Measurements from ENCODE around the gene RARRES2. TPM values are rescaled to one million over a fixed set of nuclear protein-coding genes. Genes with fewer than 3 reads are reported as not detected.

The RARRES2 gene
- total RNA-seq, 1 experiment from 2014 or later = 60.9 TPM

GRCh38 chr7:150374026-150374425 is 32.6 kb upstream of the RARRES2 start:
- no peak overlapping the region for H4K5ac ChIP-seq (ENCODE audit: insufficient read length, low read depth, low read length)
- no peak overlapping the region for H3K4ac ChIP-seq (ENCODE audit: low read depth, low read length)
- H3K4me2 ChIP-seq (ENCODE audit: insufficient read depth, insufficient read length, low read length) = no peak overlapping the region
- no peak overlapping the region for H3K27ac ChIP-seq (ENCODE audit: insufficient read length, low read depth, low read length)
- H3K18ac ChIP-seq (ENCODE audit: insufficient read length, low read depth, low read length) = no peak overlapping the region
- no peak for DNase-seq
- no peak overlapping the region for H2AK5ac ChIP-seq (ENCODE audit: insufficient read length, low read length)
- Mint-ChIP-seq H3K36me3 (ENCODE audit: insufficient read depth in 1 of 3, low read depth in 3 of 3) (peaks cover 30 to 52% (median 43%) of the 10 kb centered on the region in 3 experiments; a peak in 6 of 7 replicates), H3K9me3 (no peaks in the 10 kb centered on the region), H3K4me3 (no peak overlapping the region), H3K27me3 (ENCODE audit: low read depth) (no peaks in the 10 kb centered on the region; the same call in 1 of the 2 replicates), H3K4me1 (peaks cover 56 to 68% of the 10 kb centered on the region in 2 experiments), H3K27ac (peak overlapping the region; percentile 85 to 90 (median 88))
- H3K14ac ChIP-seq (ENCODE audit: insufficient read depth, low read length) = no peak overlapping the region
- no peaks in the 10 kb centered on the region for H4K20me1 ChIP-seq (ENCODE audit: control insufficient read depth, insufficient read depth, insufficient read length)
- no peak overlapping the region for H2BK12ac ChIP-seq (ENCODE audit: insufficient read length, low read depth, low read length)
- H2BK20ac ChIP-seq (ENCODE audit: low read depth, low read length, poor library complexity, severe bottlenecking) = no peak overlapping the region
- no CpG with 5 or more reads among the region's 4 CpGs for WGBS (ENCODE audit: extremely low coverage, insufficient read length, low lambda C conversion rate)
- peaks cover 12% of the 10 kb centered on the region; the same call in 1 of the 2 replicates for H3K79me2 ChIP-seq (ENCODE audit: insufficient read depth, low read length)
- H2BK15ac ChIP-seq (ENCODE audit: low read depth, low read length) = no peak overlapping the region
- H4K8ac ChIP-seq (replicated peaks; ENCODE audit: insufficient read length, low read depth, low read length) = no peak overlapping the region
- H3K9me3 ChIP-seq (ENCODE audit: control insufficient read depth, low read depth, low read length) = no peaks in the 10 kb centered on the region
- peaks cover 10% of the 10 kb centered on the region for H3K23me2 ChIP-seq (ENCODE audit: insufficient read length, low read depth, low read length, poor library complexity, severe bottlenecking)
- no peak overlapping the region for H3K9ac ChIP-seq (ENCODE audit: extremely low read depth, insufficient read length, low read length)
- H3K27me3 ChIP-seq (ENCODE audit: insufficient read depth, low read length) = no peaks in the 10 kb centered on the region
- H3T11ph ChIP-seq (ENCODE audit: low read length) = no peak overlapping the region
- no peak overlapping the region for H2AFZ ChIP-seq (ENCODE audit: low read length)
- no peak overlapping the region for H3K56ac ChIP-seq (ENCODE audit: insufficient read length, low read depth, low read length)
- H3K79me1 ChIP-seq (ENCODE audit: insufficient read depth, low read depth, low read length, poor library complexity, severe bottlenecking) = peaks cover 7% of the 10 kb centered on the region
- H3K4me1 ChIP-seq (ENCODE audit: insufficient read depth, low read length) = peaks cover 12% of the 10 kb centered on the region; the same call in 1 of the 2 replicates
- H2BK120ac ChIP-seq (ENCODE audit: low read depth, low read length, poor library complexity, severe bottlenecking) = no peak overlapping the region
- H4K91ac ChIP-seq (ENCODE audit: insufficient read length, low read depth, low read length) = no peak overlapping the region
- no peak overlapping the region for H2BK5ac ChIP-seq (ENCODE audit: insufficient read length, low read length)
- TF ChIP-seq CTCF (conservative IDR thresholded peaks at IDR 0.05) = no peak
- H3K23ac ChIP-seq (ENCODE audit: insufficient read length, low read depth, low read length) = no peak overlapping the region
